Measurements from ENCODE around the gene OPTN.

The OPTN gene

GRCh38 chr10:13168781-13169180, 68.8 kb downstream of the OPTN start:
- Histone ChIP-seq H3K9ac (ENCODE audit: insufficient read length) (no peak overlapping the region), H3K27ac (no peak overlapping the region), H3K4me3 (no peak overlapping the region), H3K9me3 (ENCODE audit: low read depth, low read length) (no peaks in the 10 kb centered on the region), H3K36me3 (ENCODE audit: insufficient read depth, low read length) (peaks cover 19% of the 10 kb centered on the region; the same call in 1 of the 2 replicates)
- TF ChIP-seq EZH2 (IDR thresholded peaks at IDR 0.05) (no peak), FOXP2 (optimal IDR thresholded peaks at IDR 0.05; ENCODE audit: control extremely low read depth, extremely low read length, insufficient read depth) (no peak), POLR2AphosphoS5 (IDR thresholded peaks at IDR 0.05; ENCODE audit: borderline replicate concordance, low read depth, low read length) (no peak)
- no peak for DNase-seq (ENCODE audit: low read depth, low spot score)

GRCh38 chr10:13173616-13174015, 73.7 kb downstream of the OPTN start:
- peaks cover 19% of the 10 kb centered on the region; the same call in 1 of the 2 replicates for H3K36me3 ChIP-seq (ENCODE audit: insufficient read depth, low read length)
- H3K9me3 ChIP-seq (ENCODE audit: low read depth, low read length), result no peaks in the 10 kb centered on the region
- H3K9ac ChIP-seq (ENCODE audit: insufficient read length), result no peak overlapping the region
- H3K4me3 ChIP-seq, result no peak overlapping the region
- no peak for DNase-seq (ENCODE audit: low read depth, low spot score)
- no peak overlapping the region for H3K27ac ChIP-seq
- TF ChIP-seq FOXP2 (optimal IDR thresholded peaks at IDR 0.05; ENCODE audit: control extremely low read depth, extremely low read length, insufficient read depth), result no peak
- no peak for TF ChIP-seq POLR2AphosphoS5 (IDR thresholded peaks at IDR 0.05; ENCODE audit: borderline replicate concordance, low read depth, low read length)
- no peak for TF ChIP-seq EZH2 (IDR thresholded peaks at IDR 0.05)

- Histone ChIP-seq H3K27ac (no peak overlapping the region), H3K9ac (ENCODE audit: insufficient read length) (no peak overlapping the region), H3K4me3 (no peak overlapping the region), H3K36me3 (ENCODE audit: insufficient read depth, low read length) (peaks cover 26% of the 10 kb centered on the region; the same call in 1 of the 2 replicates), H3K9me3 (ENCODE audit: low read depth, low read length) (no peaks in the 10 kb centered on the region)
- TF ChIP-seq FOXP2 (optimal IDR thresholded peaks at IDR 0.05; ENCODE audit: control extremely low read depth, extremely low read length, insufficient read depth), result no peak
- TF ChIP-seq POLR2AphosphoS5 (IDR thresholded peaks at IDR 0.05; ENCODE audit: borderline replicate concordance, low read depth, low read length), result no peak
- no peak for TF ChIP-seq EZH2 (IDR thresholded peaks at IDR 0.05)
- no peak for DNase-seq (ENCODE audit: low read depth, low spot score)
Measured at GRCh38 chr10:13180788-13181187, 80.8 kb downstream of the OPTN start.

- DNase-seq (ENCODE audit: low read depth, low spot score), result no peak
- Histone ChIP-seq H3K4me3 (no peak overlapping the region), H3K9me3 (ENCODE audit: low read depth, low read length) (no peaks in the 10 kb centered on the region), H3K9ac (ENCODE audit: insufficient read length) (no peak overlapping the region), H3K27ac (no peak overlapping the region), H3K36me3 (ENCODE audit: insufficient read depth, low read length) (peaks cover 42% of the 10 kb centered on the region)
- TF ChIP-seq POLR2AphosphoS5 (IDR thresholded peaks at IDR 0.05; ENCODE audit: borderline replicate concordance, low read depth, low read length) (no peak), FOXP2 (optimal IDR thresholded peaks at IDR 0.05; ENCODE audit: control extremely low read depth, extremely low read length, insufficient read depth) (no peak), EZH2 (IDR thresholded peaks at IDR 0.05) (no peak)
Measured at GRCh38 chr10:13182424-13182823, 82.5 kb downstream of the OPTN start.

GRCh38 chr10:13183625-13184024, 83.7 kb downstream of the OPTN start:
- H3K9ac ChIP-seq (ENCODE audit: insufficient read length), result no peak overlapping the region
- H3K4me3 ChIP-seq, result no peak overlapping the region
- H3K9me3 ChIP-seq (ENCODE audit: low read depth, low read length), result no peaks in the 10 kb centered on the region
- DNase-seq (ENCODE audit: low read depth, low spot score), result no peak
- TF ChIP-seq FOXP2 (optimal IDR thresholded peaks at IDR 0.05; ENCODE audit: control extremely low read depth, extremely low read length, insufficient read depth), result no peak
- no peak for TF ChIP-seq EZH2 (IDR thresholded peaks at IDR 0.05)
- no peak for TF ChIP-seq POLR2AphosphoS5 (IDR thresholded peaks at IDR 0.05; ENCODE audit: borderline replicate concordance, low read depth, low read length)
- H3K36me3 ChIP-seq (ENCODE audit: insufficient read depth, low read length), result peaks cover 42% of the 10 kb centered on the region
- H3K27ac ChIP-seq, result no peak overlapping the region

- Histone ChIP-seq H3K4me3 (no peak overlapping the region), H3K27ac (no peak overlapping the region), H3K9me3 (ENCODE audit: low read depth, low read length) (no peaks in the 10 kb centered on the region), H3K36me3 (ENCODE audit: insufficient read depth, low read length) (peaks cover 42% of the 10 kb centered on the region), H3K9ac (ENCODE audit: insufficient read length) (no peak overlapping the region)
- no peak for DNase-seq (ENCODE audit: low read depth, low spot score)
- TF ChIP-seq EZH2 (IDR thresholded peaks at IDR 0.05) (no peak), POLR2AphosphoS5 (IDR thresholded peaks at IDR 0.05; ENCODE audit: borderline replicate concordance, low read depth, low read length) (no peak), FOXP2 (optimal IDR thresholded peaks at IDR 0.05; ENCODE audit: control extremely low read depth, extremely low read length, insufficient read depth) (no peak)
Measured at GRCh38 chr10:13184276-13184675, 84.3 kb downstream of the OPTN start.

- no peak for DNase-seq (ENCODE audit: low read depth, low spot score)
- no peak overlapping the region for H3K27ac ChIP-seq
Measured at GRCh38 chr10:13184730-13185514, 85.0 kb downstream of the OPTN start.

GRCh38 chr10:13187135-13187534, 87.2 kb downstream of the OPTN start:
- no peak overlapping the region for H3K9ac ChIP-seq (ENCODE audit: insufficient read length)
- peaks cover 33% of the 10 kb centered on the region for H3K36me3 ChIP-seq (ENCODE audit: insufficient read depth, low read length)
- TF ChIP-seq FOXP2 (optimal IDR thresholded peaks at IDR 0.05; ENCODE audit: control extremely low read depth, extremely low read length, insufficient read depth) (no peak), EZH2 (IDR thresholded peaks at IDR 0.05) (no peak), POLR2AphosphoS5 (IDR thresholded peaks at IDR 0.05; ENCODE audit: borderline replicate concordance, low read depth, low read length) (no peak)
- H3K27ac ChIP-seq, result no peak overlapping the region
- H3K4me3 ChIP-seq, result no peak overlapping the region
- H3K9me3 ChIP-seq (ENCODE audit: low read depth, low read length), result no peaks in the 10 kb centered on the region
- DNase-seq (ENCODE audit: low read depth, low spot score), result no peak

More at GRCh38 chr10:13184730-13185514, 85.0 kb downstream of the OPTN start:
- no peaks in the 10 kb centered on the region for H3K9me3 ChIP-seq (ENCODE audit: low read depth, low read length)
- peaks cover 42% of the 10 kb centered on the region for H3K36me3 ChIP-seq (ENCODE audit: insufficient read depth, low read length)
- no peak overlapping the region for H3K4me3 ChIP-seq
- TF ChIP-seq EZH2 (IDR thresholded peaks at IDR 0.05) (no peak), POLR2AphosphoS5 (IDR thresholded peaks at IDR 0.05; ENCODE audit: borderline replicate concordance, low read depth, low read length) (no peak), FOXP2 (optimal IDR thresholded peaks at IDR 0.05; ENCODE audit: control extremely low read depth, extremely low read length, insufficient read depth) (no peak)
- no peak overlapping the region for H3K9ac ChIP-seq (ENCODE audit: insufficient read length)
